Mammary epithelial cell (primary cell): ENCODE results near the gene AMPD1.

Experiments used
- CTCF ChIP-seq, 2 donors: IDR thresholded peaks in 1 of 2; conservative IDR thresholded peaks in 1 of 2; 2 replicates each; pipeline ENCODE4 v1.5.1; 2011 to 2012; ENCODE audit warnings: inconsistent platforms in 2 of 2, low read length in 2 of 2, mild to moderate bottlenecking in 2 of 2, control low read depth in 1 of 2, low read depth in 1 of 2; ENCODE audit not compliant: insufficient read depth in 1 of 2; ENCODE audit errors: extremely low read depth in 1 of 2
- EZH2 ChIP-seq: IDR thresholded peaks from 2 replicates; pipeline ENCODE4 v1.6.1; 2012; ENCODE audit warnings: low read length, inconsistent platforms, borderline replicate concordance

DNA sequence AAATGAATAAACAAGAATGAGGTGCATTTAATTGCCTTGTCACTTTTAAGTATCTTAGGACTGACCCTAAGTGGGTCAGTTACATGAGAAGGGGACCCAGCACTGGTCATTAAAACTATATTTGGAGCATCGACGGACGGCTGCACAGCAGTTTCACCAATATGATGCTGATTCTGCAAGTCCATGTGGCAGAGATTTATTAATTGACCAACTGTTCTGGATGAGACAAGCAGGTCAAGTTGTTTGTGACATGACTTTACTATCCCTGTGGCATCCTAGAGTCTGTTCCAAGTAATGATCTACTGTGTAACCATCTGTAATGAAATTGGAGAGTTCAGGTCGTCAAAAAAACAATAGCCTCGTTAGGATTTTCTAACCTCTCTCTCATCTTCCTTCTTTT lies 9.5 kb downstream of the AMPD1 start:
- TF ChIP-seq CTCF (conservative IDR thresholded peaks at IDR 0.05 in 1 of 2, IDR thresholded peaks at IDR 0.05 in 1 of 2; ENCODE audit: extremely low read depth in 1 of 2, insufficient read depth in 1 of 2, low read depth in 1 of 2, low read length in 2 of 2) (no peak), EZH2 (no peak)
